HG03439 (cell line): ENCODE measurements around the gene FAM228A.
A peak's percentile ranks its signal among the peaks of the same experiment; 100 is the strongest.
"Not testable (repeated sequence)": the region's sequence is repeated elsewhere in the genome, so short reads cannot be mapped to it uniquely, and the experiment has no call there.

Experiments used
- ATAC-seq: cut with Tn5 transposase; IDR thresholded peaks from one replicate; pipeline ENCODE4 v1.9.1; 2021; ENCODE audit warnings: mild to moderate bottlenecking, moderate library complexity; ENCODE audit not compliant: unreplicated experiment

The FAM228A gene

GRCh38 chr2:24190503-24190902 is 15.7 kb downstream of the FAM228A start:
- no peak for ATAC-seq

- ATAC-seq, result no peak
Measured at GRCh38 chr2:24191156-24191555, 16.3 kb downstream of the FAM228A start.

GRCh38 chr2:24191848-24192247 is 17.0 kb downstream of the FAM228A start:
- no peak for ATAC-seq

- not testable (repeated sequence) for ATAC-seq
Measured at GRCh38 chr2:24197213-24197612, 22.4 kb downstream of the FAM228A start.

- ATAC-seq, result no peak
Measured at GRCh38 chr2:24199968-24200590, 25.2 kb downstream of the FAM228A start.

GRCh38 chr2:24200799-24201198 is 25.9 kb downstream of the FAM228A start:
- ATAC-seq, result no peak

GRCh38 chr2:24203029-24203786 is 28.4 kb downstream of the FAM228A start:
- no peak for ATAC-seq

- ATAC-seq, result no peak
Measured at GRCh38 chr2:24203787-24204150, 28.9 kb downstream of the FAM228A start.

GRCh38 chr2:24204505-24204904 is 29.7 kb downstream of the FAM228A start:
- no peak for ATAC-seq

- no peak for ATAC-seq
Measured at GRCh38 chr2:24205131-24205530, 30.3 kb downstream of the FAM228A start.

- ATAC-seq, result no peak
Measured at GRCh38 chr2:24206242-24206641, 31.4 kb downstream of the FAM228A start.

- no peak for ATAC-seq
Measured at GRCh38 chr2:24206714-24207113, 31.9 kb downstream of the FAM228A start.

GRCh38 chr2:24207359-24207758 is 32.5 kb downstream of the FAM228A start:
- ATAC-seq, result no peak

- ATAC-seq, result no peak
Measured at GRCh38 chr2:24208490-24208889, 33.6 kb downstream of the FAM228A start.

GRCh38 chr2:24209389-24210105 is 34.7 kb downstream of the FAM228A start:
- ATAC-seq, result no peak

- ATAC-seq, result no peak
Measured at GRCh38 chr2:24210106-24210455, 35.2 kb downstream of the FAM228A start.

- ATAC-seq, result no peak
Measured at GRCh38 chr2:24210723-24211122, 35.9 kb downstream of the FAM228A start.

GRCh38 chr2:24211408-24211807 is 36.6 kb downstream of the FAM228A start:
- ATAC-seq, result no peak

- ATAC-seq, result peak; percentile 94
Measured at GRCh38 chr2:24214880-24215279, 40.0 kb downstream of the FAM228A start.

- ATAC-seq, result no peak
Measured at GRCh38 chr2:24220554-24221291, 45.9 kb downstream of the FAM228A start.

- no peak for ATAC-seq
Measured at GRCh38 chr2:24221343-24222050, 46.6 kb downstream of the FAM228A start.
